Measurements from ENCODE around the gene MRPL43.

- TF ChIP-seq EZH2 (IDR thresholded peaks at IDR 0.05; ENCODE audit: insufficient read depth, poor library complexity, severe bottlenecking) (no peak), EZH2phosphoT487 (IDR thresholded peaks at IDR 0.05; ENCODE audit: insufficient read depth, low read depth) (no peak)
These were observed 42.4 kb upstream of the MRPL43 start for GRCh38 chr10:101029520-101030295.
